ENCODE measurements around the gene AFAP1. TPM values are rescaled to one million over a fixed set of nuclear protein-coding genes. Genes with fewer than 3 reads are reported as not detected.

Gene AFAP1
- total RNA-seq, 2 experiments from 2014 or later: not detected

DNA sequence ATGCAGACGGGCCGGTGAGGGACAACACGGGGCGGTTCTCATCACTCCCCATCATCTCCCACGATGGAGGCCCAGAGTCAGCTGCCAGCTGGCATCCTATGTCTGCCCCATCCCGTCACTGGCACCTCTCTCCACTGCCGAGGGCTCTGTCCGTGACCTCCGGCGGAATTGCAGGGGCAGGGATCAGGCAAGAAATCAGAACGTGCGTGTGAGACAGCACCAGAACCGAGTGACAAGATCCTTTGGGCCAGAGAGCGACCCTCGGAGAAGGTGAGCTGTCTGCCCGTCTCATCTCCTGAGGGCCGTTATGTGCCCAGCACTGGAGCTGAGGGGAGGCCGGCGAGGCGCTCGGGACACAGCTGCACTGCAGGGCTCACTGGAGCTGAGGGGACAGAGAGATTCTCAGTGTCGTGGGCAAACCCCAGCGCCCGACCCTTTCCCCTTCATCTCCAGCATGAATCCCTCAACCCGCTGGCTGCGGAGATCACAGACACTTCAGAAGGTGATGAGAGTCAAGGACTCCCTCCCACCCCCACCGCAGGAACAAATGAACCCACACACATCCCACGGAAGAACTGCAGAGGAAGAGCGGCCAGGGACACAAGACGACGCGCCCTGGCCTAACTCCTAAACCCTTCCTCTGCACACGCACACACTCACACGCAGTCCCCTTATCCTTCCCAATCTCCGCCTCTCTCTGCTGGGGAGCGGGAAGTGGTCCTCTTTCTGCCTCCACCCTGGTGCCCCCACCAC, 128.7 kb downstream of the AFAP1 start:
- TF ChIP-seq, protein P1, sequence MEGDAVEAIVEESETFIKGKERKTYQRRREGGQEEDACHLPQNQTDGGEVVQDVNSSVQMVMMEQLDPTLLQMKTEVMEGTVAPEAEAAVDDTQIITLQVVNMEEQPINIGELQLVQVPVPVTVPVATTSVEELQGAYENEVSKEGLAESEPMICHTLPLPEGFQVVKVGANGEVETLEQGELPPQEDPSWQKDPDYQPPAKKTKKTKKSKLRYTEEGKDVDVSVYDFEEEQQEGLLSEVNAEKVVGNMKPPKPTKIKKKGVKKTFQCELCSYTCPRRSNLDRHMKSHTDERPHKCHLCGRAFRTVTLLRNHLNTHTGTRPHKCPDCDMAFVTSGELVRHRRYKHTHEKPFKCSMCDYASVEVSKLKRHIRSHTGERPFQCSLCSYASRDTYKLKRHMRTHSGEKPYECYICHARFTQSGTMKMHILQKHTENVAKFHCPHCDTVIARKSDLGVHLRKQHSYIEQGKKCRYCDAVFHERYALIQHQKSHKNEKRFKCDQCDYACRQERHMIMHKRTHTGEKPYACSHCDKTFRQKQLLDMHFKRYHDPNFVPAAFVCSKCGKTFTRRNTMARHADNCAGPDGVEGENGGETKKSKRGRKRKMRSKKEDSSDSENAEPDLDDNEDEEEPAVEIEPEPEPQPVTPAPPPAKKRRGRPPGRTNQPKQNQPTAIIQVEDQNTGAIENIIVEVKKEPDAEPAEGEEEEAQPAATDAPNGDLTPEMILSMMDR (conservative IDR thresholded peaks at IDR 0.05; ENCODE audit: low read length): no peak
- Histone ChIP-seq H2AFZ (ENCODE audit: low read length) (no peak overlapping the region), H3K36me3 (ENCODE audit: insufficient read depth, low read length) (no peaks in the 10 kb centered on the region), H3K4me1 (ENCODE audit: insufficient read depth, low read length, poor library complexity, severe bottlenecking) (no peaks in the 10 kb centered on the region), H4K20me1 (ENCODE audit: insufficient read depth, low read length) (no peaks in the 10 kb centered on the region), H3K27ac (ENCODE audit: low read depth, low read length, poor library complexity, severe bottlenecking) (no peak overlapping the region), H3K4me3 (ENCODE audit: low read depth, low read length, poor library complexity, severe bottlenecking) (no peak overlapping the region), H3K79me2 (ENCODE audit: insufficient read depth, low read depth, low read length) (no peaks in the 10 kb centered on the region), H3K9me3 (ENCODE audit: low read length) (no peaks in the 10 kb centered on the region), H3K9me2 (ENCODE audit: insufficient read depth, low read length) (no peaks in the 10 kb centered on the region), H3K4me2 (ENCODE audit: low read length) (no peak overlapping the region)
- DNase-seq (ENCODE audit: low spot score): no peak
- ChIA-PET CTCF (ENCODE audit: unreplicated experiment) (no interaction called here), POLR2A (no interaction called here)
- intact Hi-C loops (cut with micrococcal nuclease; ENCODE audit: unreplicated experiment): no loop called here
- BruUV-seq (replicated peaks): no TSS peak

DNA sequence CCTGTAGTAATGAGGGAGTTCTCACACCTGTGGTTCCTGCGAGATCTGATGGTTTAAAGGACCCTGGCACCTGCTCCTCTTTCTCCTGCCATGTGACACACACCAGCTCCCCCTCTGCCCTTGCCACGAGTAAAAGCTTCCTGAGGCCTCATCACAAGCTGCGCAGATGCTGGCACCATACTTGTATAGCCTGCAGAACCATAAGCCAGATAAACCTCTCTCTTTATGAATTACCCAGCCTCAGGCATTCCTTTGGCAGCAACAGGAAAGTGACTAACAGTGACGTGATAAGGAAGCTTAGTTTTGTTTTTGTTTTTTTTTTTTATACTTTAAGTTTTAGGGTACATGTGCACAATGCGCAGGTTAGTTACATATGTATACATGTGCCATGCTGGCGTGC, 130.9 kb downstream of the AFAP1 start:
- CTCF ChIA-PET (ENCODE audit: unreplicated experiment): no interaction called here
- Histone ChIP-seq H3K9me2 (ENCODE audit: insufficient read depth, low read length) (no peaks in the 10 kb centered on the region), H2AFZ (ENCODE audit: low read length) (no peak overlapping the region), H3K4me2 (ENCODE audit: low read length) (no peak overlapping the region), H3K79me2 (ENCODE audit: insufficient read depth, low read depth, low read length) (no peaks in the 10 kb centered on the region), H4K20me1 (ENCODE audit: insufficient read depth, low read length) (no peaks in the 10 kb centered on the region), H3K9me3 (ENCODE audit: low read length) (no peaks in the 10 kb centered on the region), H3K36me3 (ENCODE audit: insufficient read depth, low read length) (no peaks in the 10 kb centered on the region), H3K27ac (ENCODE audit: low read depth, low read length, poor library complexity, severe bottlenecking) (no peak overlapping the region), H3K4me3 (ENCODE audit: low read depth, low read length, poor library complexity, severe bottlenecking) (no peak overlapping the region), H3K4me1 (ENCODE audit: insufficient read depth, low read length, poor library complexity, severe bottlenecking) (no peaks in the 10 kb centered on the region)
- POLR2A ChIA-PET: no interaction called here
- no peak for DNase-seq (ENCODE audit: low spot score)
- no peak for TF ChIP-seq EZH2phosphoT487 (IDR thresholded peaks at IDR 0.05; ENCODE audit: borderline replicate concordance, low read depth, low read length)
- TF ChIP-seq, protein P1 (conservative IDR thresholded peaks at IDR 0.05; ENCODE audit: low read length): no peak
- intact Hi-C loops (cut with micrococcal nuclease; ENCODE audit: unreplicated experiment): no loop called here
- BruUV-seq (replicated peaks): no TSS peak

DNA sequence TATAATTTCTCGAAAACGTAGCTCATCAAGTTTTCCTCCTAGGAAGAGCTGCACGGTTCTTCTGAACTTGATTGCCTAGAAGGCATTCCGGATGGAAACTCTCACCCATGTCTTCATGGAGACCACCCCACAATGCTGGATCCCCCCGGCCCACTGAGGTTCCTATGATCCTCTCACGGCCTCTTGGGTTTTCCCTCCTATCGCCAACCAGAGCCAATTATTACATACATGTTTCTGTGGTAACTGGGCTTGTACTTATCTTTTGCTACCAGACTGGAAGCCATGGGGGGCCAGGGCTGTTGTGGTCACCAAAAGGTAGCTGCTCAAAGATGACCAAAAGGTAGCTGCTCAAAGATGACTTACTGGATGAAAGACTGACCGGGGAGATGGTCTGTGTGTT, 131.5 kb downstream of the AFAP1 start:
- TF ChIP-seq, protein P1 (conservative IDR thresholded peaks at IDR 0.05; ENCODE audit: low read length): no peak
- TF ChIP-seq EZH2phosphoT487 (IDR thresholded peaks at IDR 0.05; ENCODE audit: borderline replicate concordance, low read depth, low read length): no peak
- no peaks in the 10 kb centered on the region for H3K36me3 ChIP-seq (ENCODE audit: insufficient read depth, low read length)
- no peak overlapping the region for H3K27ac ChIP-seq (ENCODE audit: low read depth, low read length, poor library complexity, severe bottlenecking)
- no peak for DNase-seq (ENCODE audit: low spot score)
- no peak overlapping the region for H3K4me3 ChIP-seq (ENCODE audit: low read depth, low read length, poor library complexity, severe bottlenecking)
- no TSS peak for BruUV-seq (replicated peaks)
- CTCF ChIA-PET (ENCODE audit: unreplicated experiment): no interaction called here
- no peaks in the 10 kb centered on the region for H3K9me3 ChIP-seq (ENCODE audit: low read length)
- POLR2A ChIA-PET: interaction anchor here (0.6 kb wide), 1 partner anchor 337 kb away, joined by 5 read pairs; no protein-coding TSS in a partner anchor
- no peak overlapping the region for H3K4me2 ChIP-seq (ENCODE audit: low read length)
- no peak overlapping the region for H2AFZ ChIP-seq (ENCODE audit: low read length)
- no peaks in the 10 kb centered on the region for H3K79me2 ChIP-seq (ENCODE audit: insufficient read depth, low read depth, low read length)
- intact Hi-C loops (cut with micrococcal nuclease; ENCODE audit: unreplicated experiment): no loop called here
- H3K4me1 ChIP-seq (ENCODE audit: insufficient read depth, low read length, poor library complexity, severe bottlenecking): no peaks in the 10 kb centered on the region
- H3K9me2 ChIP-seq (ENCODE audit: insufficient read depth, low read length): no peaks in the 10 kb centered on the region
- H4K20me1 ChIP-seq (ENCODE audit: insufficient read depth, low read length): no peaks in the 10 kb centered on the region
